HG02678 (cell line): ENCODE data around the gene ANP32A.
"Not testable (repeated sequence)": the region's sequence is repeated elsewhere in the genome, so short reads cannot be mapped to it uniquely, and the experiment has no call there.

ENCODE experiments used
- ATAC-seq: cut with Tn5 transposase; IDR thresholded peaks from one replicate; pipeline ENCODE4 v1.9.1; 2021; ENCODE audit warnings: mild to moderate bottlenecking, moderate library complexity; ENCODE audit not compliant: unreplicated experiment

ANP32A gene

GRCh38 chr15:68759982-68760579, 60.6 kb downstream of the ANP32A start:
- not testable (repeated sequence) for ATAC-seq

GRCh38 chr15:68755731-68756130, 65.0 kb downstream of the ANP32A start:
- ATAC-seq = no peak

- ATAC-seq = no peak
Measured at GRCh38 chr15:68751622-68752021, 69.1 kb downstream of the ANP32A start.

- ATAC-seq = no peak
Measured at GRCh38 chr15:68749793-68750192, 70.9 kb downstream of the ANP32A start.

- ATAC-seq = no peak
Measured at GRCh38 chr15:68749365-68749764, 71.3 kb downstream of the ANP32A start.

- ATAC-seq = no peak
Measured at GRCh38 chr15:68743256-68743655, 77.4 kb downstream of the ANP32A start.

- no peak for ATAC-seq
Measured at GRCh38 chr15:68739390-68740080, 81.2 kb downstream of the ANP32A start.

GRCh38 chr15:68735610-68736009, 85.1 kb downstream of the ANP32A start:
- no peak for ATAC-seq

- no peak for ATAC-seq
Measured at GRCh38 chr15:68734881-68735280, 85.8 kb downstream of the ANP32A start.

GRCh38 chr15:68734352-68734751, 86.3 kb downstream of the ANP32A start:
- no peak for ATAC-seq

- ATAC-seq = no peak
Measured at GRCh38 chr15:68733666-68734065, 87.0 kb downstream of the ANP32A start.

GRCh38 chr15:68732451-68732850, 88.2 kb downstream of the ANP32A start:
- no peak for ATAC-seq

GRCh38 chr15:68730976-68731897, 89.5 kb downstream of the ANP32A start:
- no peak for ATAC-seq

GRCh38 chr15:68730471-68730919, 90.2 kb downstream of the ANP32A start:
- ATAC-seq = no peak

GRCh38 chr15:68729789-68730411, 90.8 kb downstream of the ANP32A start:
- no peak for ATAC-seq
